VCaP (cell line): Measurements from ENCODE around the gene ZC3H7A.
A peak's percentile ranks its signal among the peaks of the same experiment; 100 is the strongest.

ENCODE experiments used
- H3K27ac ChIP-seq: fragments of 450-650 bp; 2 replicates; pipeline ENCODE4 v1.5.1; 2017
- TF ChIP-seq, protein P1 (sequence below): fragments of 450-650 bp; conservative IDR thresholded peaks from 2 replicates; pipeline ENCODE4 v1.5.1; 2017; ENCODE audit warnings: mild to moderate bottlenecking, moderate library complexity

Gene ZC3H7A

DNA sequence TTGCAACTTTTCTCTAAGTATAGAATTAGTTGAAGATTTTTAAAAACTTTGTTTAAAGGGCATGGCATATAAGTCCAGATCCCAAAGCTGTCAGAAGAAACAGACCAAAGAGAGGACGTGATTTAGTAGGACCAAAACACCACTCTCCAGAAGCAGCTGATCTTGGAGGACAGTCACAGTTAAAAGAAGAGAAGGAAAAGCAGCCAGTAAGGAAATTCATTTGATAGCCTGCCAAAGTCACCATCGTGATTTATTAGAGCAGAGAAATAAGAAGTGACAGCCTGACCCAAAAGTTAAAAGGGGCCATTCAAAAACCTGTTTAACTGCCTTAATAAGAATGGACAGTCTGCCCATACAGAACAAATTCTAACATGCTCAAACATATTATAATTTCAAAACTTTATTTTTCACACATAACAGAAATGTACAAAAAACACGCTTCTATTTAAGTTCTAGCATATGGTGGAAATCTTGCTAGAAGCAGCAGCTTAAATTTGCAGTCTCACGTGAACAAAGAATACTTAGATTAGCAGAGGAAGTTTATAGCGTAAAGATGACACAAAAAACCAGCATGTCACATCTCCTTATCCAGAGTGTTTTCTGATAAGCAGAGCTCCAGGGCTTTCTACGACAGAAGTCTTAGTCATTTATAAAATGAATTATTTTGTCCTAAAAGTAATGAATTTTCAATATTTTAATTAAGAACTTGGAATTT, 91.6 kb downstream of the ZC3H7A start:
- TF ChIP-seq, protein P1, sequence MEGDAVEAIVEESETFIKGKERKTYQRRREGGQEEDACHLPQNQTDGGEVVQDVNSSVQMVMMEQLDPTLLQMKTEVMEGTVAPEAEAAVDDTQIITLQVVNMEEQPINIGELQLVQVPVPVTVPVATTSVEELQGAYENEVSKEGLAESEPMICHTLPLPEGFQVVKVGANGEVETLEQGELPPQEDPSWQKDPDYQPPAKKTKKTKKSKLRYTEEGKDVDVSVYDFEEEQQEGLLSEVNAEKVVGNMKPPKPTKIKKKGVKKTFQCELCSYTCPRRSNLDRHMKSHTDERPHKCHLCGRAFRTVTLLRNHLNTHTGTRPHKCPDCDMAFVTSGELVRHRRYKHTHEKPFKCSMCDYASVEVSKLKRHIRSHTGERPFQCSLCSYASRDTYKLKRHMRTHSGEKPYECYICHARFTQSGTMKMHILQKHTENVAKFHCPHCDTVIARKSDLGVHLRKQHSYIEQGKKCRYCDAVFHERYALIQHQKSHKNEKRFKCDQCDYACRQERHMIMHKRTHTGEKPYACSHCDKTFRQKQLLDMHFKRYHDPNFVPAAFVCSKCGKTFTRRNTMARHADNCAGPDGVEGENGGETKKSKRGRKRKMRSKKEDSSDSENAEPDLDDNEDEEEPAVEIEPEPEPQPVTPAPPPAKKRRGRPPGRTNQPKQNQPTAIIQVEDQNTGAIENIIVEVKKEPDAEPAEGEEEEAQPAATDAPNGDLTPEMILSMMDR = no peak
- H3K27ac ChIP-seq = peak overlapping the region; percentile 67
